Measurements from ENCODE around the gene TTLL11. TPM values are rescaled to one million over a fixed set of nuclear protein-coding genes. Genes with fewer than 3 reads are reported as not detected.

TTLL11 gene
- total and polyA plus RNA-seq, 2 experiments from 2014 or later, result 5.1 to 6.3 TPM

DNA sequence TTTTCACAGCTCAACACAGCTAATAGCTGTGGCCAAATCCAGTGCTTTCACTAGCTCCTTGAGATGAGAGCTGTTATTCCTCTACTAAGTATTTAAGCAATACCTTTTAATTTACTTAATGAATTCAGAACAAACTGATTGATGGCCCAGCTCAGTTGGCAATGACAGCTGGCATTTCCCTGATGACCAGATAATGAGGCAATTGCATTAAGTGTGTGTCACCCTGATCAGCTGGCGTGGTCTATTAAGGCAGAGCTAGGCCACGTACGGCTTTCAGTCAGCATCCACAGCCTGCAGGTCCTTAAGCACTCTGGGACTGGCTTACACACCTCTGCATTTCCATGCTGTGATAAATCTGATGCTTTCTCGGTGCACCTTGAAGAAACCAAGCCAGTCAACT, 34.4 kb downstream of the TTLL11 start:
- in situ Hi-C loops (cut with MboI), result no loop called here
- WGBS, 2 experiments (ENCODE audit: low coverage in 1 of 2, low lambda C conversion rate in 2 of 2, missing lambda C conversion rate in 2 of 2), result 94 to 98% methylated on average over 4 of the region's 4 CpGs
- Histone ChIP-seq H4K20me1 (ENCODE audit: insufficient read depth) (no peaks in the 10 kb centered on the region), H3K9me2 (ENCODE audit: insufficient read depth) (no peaks in the 10 kb centered on the region), H3K4me2 (ENCODE audit: unreplicated experiment) (no peak overlapping the region), H3K36me3 (ENCODE audit: low read depth) (no peaks in the 10 kb centered on the region), H3K4me3 (no peak overlapping the region), H2AFZ (no peak overlapping the region), H3K27ac (no peak overlapping the region), H3K9ac (no peak overlapping the region), H3K4me1 (ENCODE audit: insufficient read depth) (peaks cover 22% of the 10 kb centered on the region), H3K27me3 (replicated peaks; ENCODE audit: insufficient read depth) (no peaks in the 10 kb centered on the region), H3K79me2 (ENCODE audit: insufficient read depth) (peaks cover 28% of the 10 kb centered on the region), H3K9me3 (ENCODE audit: low read depth) (no peaks in the 10 kb centered on the region), H3F3A (ENCODE audit: insufficient read depth) (no peaks in the 10 kb centered on the region)
- TF ChIP-seq EZH2 (IDR thresholded peaks at IDR 0.05; ENCODE audit: insufficient read depth, poor library complexity, severe bottlenecking) (no peak), EZH2phosphoT487 (IDR thresholded peaks at IDR 0.05; ENCODE audit: insufficient read depth, low read depth) (no peak)
- DNase-seq, result no peak

DNA sequence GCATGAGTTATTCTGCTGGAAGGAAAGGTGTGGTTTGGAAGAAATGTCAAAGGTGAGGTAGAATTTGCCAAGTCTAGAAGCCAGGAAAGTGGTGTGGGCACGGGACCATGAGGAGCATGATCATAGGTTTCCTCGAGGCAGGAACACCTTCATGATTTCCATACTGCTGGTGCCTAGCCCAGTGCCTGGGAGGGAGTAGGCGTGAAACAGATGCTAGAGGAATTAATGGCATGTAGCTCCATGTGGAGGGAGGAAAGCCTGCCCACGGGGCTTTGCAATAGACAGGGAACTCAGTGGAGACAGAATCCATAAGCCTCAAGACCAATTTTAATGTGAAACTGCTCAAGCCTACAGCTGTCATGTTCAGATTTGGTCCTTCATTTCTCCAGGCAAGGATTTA, 35.1 kb downstream of the TTLL11 start:
- peaks cover 28% of the 10 kb centered on the region for H3K4me1 ChIP-seq (ENCODE audit: insufficient read depth)
- no peak overlapping the region for H3K27ac ChIP-seq
- WGBS, 2 experiments (ENCODE audit: low coverage in 1 of 2, low lambda C conversion rate in 2 of 2, missing lambda C conversion rate in 2 of 2), result 52 to 54% methylated on average over 4 of the region's 4 CpGs
- no peaks in the 10 kb centered on the region for H3K27me3 ChIP-seq (replicated peaks; ENCODE audit: insufficient read depth)
- H3F3A ChIP-seq (ENCODE audit: insufficient read depth), result peaks cover under 1% of the 10 kb centered on the region; the same call in 1 of the 2 replicates
- no peak for DNase-seq
- in situ Hi-C loops (cut with MboI), result no loop called here
- no peaks in the 10 kb centered on the region for H3K36me3 ChIP-seq (ENCODE audit: low read depth)
- TF ChIP-seq EZH2 (IDR thresholded peaks at IDR 0.05; ENCODE audit: insufficient read depth, poor library complexity, severe bottlenecking) (no peak), EZH2phosphoT487 (IDR thresholded peaks at IDR 0.05; ENCODE audit: insufficient read depth, low read depth) (no peak)
- no peaks in the 10 kb centered on the region for H3K9me2 ChIP-seq (ENCODE audit: insufficient read depth)
- no peaks in the 10 kb centered on the region for H4K20me1 ChIP-seq (ENCODE audit: insufficient read depth)
- no peak overlapping the region for H2AFZ ChIP-seq
- H3K79me2 ChIP-seq (ENCODE audit: insufficient read depth), result peaks cover 23% of the 10 kb centered on the region
- no peaks in the 10 kb centered on the region for H3K9me3 ChIP-seq (ENCODE audit: low read depth)
- no peak overlapping the region for H3K4me2 ChIP-seq (ENCODE audit: unreplicated experiment)
- H3K4me3 ChIP-seq, result no peak overlapping the region
- H3K9ac ChIP-seq, result no peak overlapping the region

DNA sequence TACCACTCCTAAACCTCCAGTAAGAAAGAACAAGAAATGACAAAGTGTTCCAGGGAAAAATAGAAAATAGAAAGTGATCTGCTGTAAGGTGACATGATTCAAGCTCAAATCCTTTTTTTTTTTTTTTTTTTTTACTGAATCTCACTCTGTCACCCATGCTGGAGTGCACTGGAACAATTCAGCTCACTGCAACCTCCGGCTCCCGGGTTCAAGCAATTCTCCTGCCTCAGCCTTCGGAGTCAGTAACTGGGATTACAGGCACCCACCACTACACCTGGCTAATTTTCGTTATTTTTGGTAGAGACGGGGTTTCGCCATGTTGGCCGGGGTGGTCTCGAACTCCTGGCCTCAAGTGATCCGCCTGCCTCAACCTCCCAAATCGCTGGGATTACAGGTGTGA, 35.9 kb downstream of the TTLL11 start:
- no peak for DNase-seq
- Histone ChIP-seq H3K9me2 (ENCODE audit: insufficient read depth) (no peaks in the 10 kb centered on the region), H3F3A (ENCODE audit: insufficient read depth) (peaks cover 9% of the 10 kb centered on the region), H4K20me1 (ENCODE audit: insufficient read depth) (no peaks in the 10 kb centered on the region), H3K79me2 (ENCODE audit: insufficient read depth) (peaks cover 14% of the 10 kb centered on the region), H3K4me2 (ENCODE audit: unreplicated experiment) (no peak overlapping the region), H3K27ac (no peak overlapping the region), H3K27me3 (replicated peaks; ENCODE audit: insufficient read depth) (no peaks in the 10 kb centered on the region), H3K9me3 (ENCODE audit: low read depth) (no peaks in the 10 kb centered on the region), H3K36me3 (ENCODE audit: low read depth) (no peaks in the 10 kb centered on the region), H3K4me1 (ENCODE audit: insufficient read depth) (peaks cover 37% of the 10 kb centered on the region), H3K9ac (no peak overlapping the region), H3K4me3 (no peak overlapping the region), H2AFZ (no peak overlapping the region)
- WGBS, 2 experiments (ENCODE audit: low coverage in 1 of 2, low lambda C conversion rate in 2 of 2, missing lambda C conversion rate in 2 of 2), result 93 to 97% methylated on average over 10 of the region's 10 CpGs
- TF ChIP-seq EZH2 (IDR thresholded peaks at IDR 0.05; ENCODE audit: insufficient read depth, poor library complexity, severe bottlenecking) (no peak), EZH2phosphoT487 (IDR thresholded peaks at IDR 0.05; ENCODE audit: insufficient read depth, low read depth) (no peak)
- in situ Hi-C loops (cut with MboI), result no loop called here

DNA sequence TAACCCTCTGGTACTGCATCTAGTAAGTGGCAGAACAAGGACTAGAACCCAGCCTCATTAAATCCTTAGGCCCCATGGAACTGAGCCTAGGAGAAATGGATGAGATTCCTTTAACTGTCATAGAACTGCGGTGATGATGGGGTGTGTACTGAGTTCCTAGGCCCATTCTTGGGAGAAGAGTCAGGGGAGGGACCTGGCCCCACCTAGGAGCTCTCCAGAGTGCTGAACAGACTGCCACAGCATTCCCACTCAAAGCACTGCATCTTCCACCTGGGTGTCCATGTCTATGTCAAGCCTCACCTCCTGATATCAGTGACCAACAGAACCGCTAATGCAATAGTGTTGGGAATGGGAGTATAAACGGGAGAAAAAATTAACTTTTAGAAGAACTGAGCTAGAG, 36.6 kb downstream of the TTLL11 start:
- Histone ChIP-seq H4K20me1 (ENCODE audit: insufficient read depth) (no peaks in the 10 kb centered on the region), H3K9me3 (ENCODE audit: low read depth) (no peaks in the 10 kb centered on the region), H3K4me1 (ENCODE audit: insufficient read depth) (peaks cover 44% of the 10 kb centered on the region), H3K9ac (no peak overlapping the region), H3K27me3 (replicated peaks; ENCODE audit: insufficient read depth) (no peaks in the 10 kb centered on the region), H3K4me2 (ENCODE audit: unreplicated experiment) (no peak overlapping the region), H2AFZ (no peak overlapping the region), H3K36me3 (ENCODE audit: low read depth) (no peaks in the 10 kb centered on the region), H3K9me2 (ENCODE audit: insufficient read depth) (no peaks in the 10 kb centered on the region), H3K27ac (no peak overlapping the region), H3K79me2 (ENCODE audit: insufficient read depth) (peaks cover 13% of the 10 kb centered on the region), H3K4me3 (no peak overlapping the region), H3F3A (ENCODE audit: insufficient read depth) (peaks cover 16% of the 10 kb centered on the region)
- in situ Hi-C loops (cut with MboI), result no loop called here
- TF ChIP-seq EZH2phosphoT487 (IDR thresholded peaks at IDR 0.05; ENCODE audit: insufficient read depth, low read depth) (no peak), EZH2 (IDR thresholded peaks at IDR 0.05; ENCODE audit: insufficient read depth, poor library complexity, severe bottlenecking) (no peak)
- DNase-seq, result peak; percentile 37
- 94 to 97% methylated on average over 3 of the region's 3 CpGs for WGBS, 2 experiments (ENCODE audit: low coverage in 1 of 2, low lambda C conversion rate in 2 of 2, missing lambda C conversion rate in 2 of 2)

DNA sequence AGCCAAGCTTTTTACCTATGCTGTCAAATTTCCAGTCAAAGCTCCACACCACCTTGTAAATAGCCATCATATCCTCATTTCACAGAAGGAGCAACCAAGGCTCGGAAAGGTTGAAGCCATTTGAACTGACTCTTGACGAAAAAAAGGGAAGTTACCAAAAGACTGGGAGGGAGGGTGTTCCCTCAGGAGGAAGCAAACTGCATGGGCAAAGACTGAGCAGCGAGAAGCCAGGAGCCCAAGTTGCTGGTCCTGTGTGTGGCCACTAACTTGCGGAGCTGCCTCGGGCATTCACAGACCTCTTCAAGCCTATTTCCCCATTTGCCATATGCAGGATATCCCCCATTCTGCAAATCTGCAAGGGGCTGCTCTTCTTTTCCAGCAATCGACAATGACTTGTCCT, 37.4 kb downstream of the TTLL11 start:
- Histone ChIP-seq H2AFZ (no peak overlapping the region), H3K4me2 (ENCODE audit: unreplicated experiment) (no peak overlapping the region), H3K27me3 (replicated peaks; ENCODE audit: insufficient read depth) (no peaks in the 10 kb centered on the region), H3K27ac (no peak overlapping the region), H3K4me1 (ENCODE audit: insufficient read depth) (peaks cover 50% of the 10 kb centered on the region), H3K9me3 (ENCODE audit: low read depth) (no peaks in the 10 kb centered on the region), H3K9me2 (ENCODE audit: insufficient read depth) (no peaks in the 10 kb centered on the region), H3K9ac (no peak overlapping the region), H4K20me1 (ENCODE audit: insufficient read depth) (no peaks in the 10 kb centered on the region), H3K36me3 (ENCODE audit: low read depth) (no peaks in the 10 kb centered on the region), H3K4me3 (no peak overlapping the region), H3F3A (ENCODE audit: insufficient read depth) (peaks cover 16% of the 10 kb centered on the region), H3K79me2 (ENCODE audit: insufficient read depth) (peaks cover 13% of the 10 kb centered on the region)
- in situ Hi-C loops (cut with MboI), result no loop called here
- no peak for DNase-seq
- WGBS, 2 experiments (ENCODE audit: low coverage in 1 of 2, low lambda C conversion rate in 2 of 2, missing lambda C conversion rate in 2 of 2), result 95 to 100% methylated on average over 6 of the region's 6 CpGs
- TF ChIP-seq EZH2 (IDR thresholded peaks at IDR 0.05; ENCODE audit: insufficient read depth, poor library complexity, severe bottlenecking), result no peak
